NT2/D1 (cell line): ENCODE results near the gene PSEN1.

Experiments
- YY1 ChIP-seq: IDR thresholded peaks from 2 replicates; pipeline ENCODE4 v1.6.1; 2011; ENCODE audit not compliant: insufficient read length, insufficient read depth
- ZNF274 ChIP-seq: IDR thresholded peaks from 2 replicates; pipeline ENCODE4 v1.6.1; 2011; ENCODE audit warnings: mild to moderate bottlenecking, low read depth, low read length

DNA sequence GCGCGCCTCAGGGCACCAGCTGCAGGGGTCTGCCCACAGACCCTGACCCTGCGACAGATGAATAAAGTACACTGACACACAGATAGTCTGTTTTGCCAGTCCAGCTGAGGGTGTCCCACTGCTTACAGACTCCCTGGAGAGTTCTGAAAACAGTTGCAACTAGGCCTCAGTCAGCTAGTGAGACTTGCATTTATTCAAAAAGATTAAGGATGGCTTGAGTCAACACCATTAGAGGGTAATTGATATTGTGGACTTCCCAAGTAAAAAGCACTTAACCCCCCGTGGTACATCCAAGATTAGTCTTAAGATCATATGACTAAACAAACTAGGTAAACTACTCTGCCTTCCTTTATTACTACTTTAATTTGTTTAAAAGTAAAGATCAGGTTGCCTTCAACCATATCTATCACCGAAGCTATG lies 11.1 kb upstream of the PSEN1 start:
- TF ChIP-seq YY1 (no peak), ZNF274 (no peak)
